ENCODE measurements around the gene LGSN.
"Not testable (repeated sequence)": the region's sequence is repeated elsewhere in the genome, so short reads cannot be mapped to it uniquely, and the experiment has no call there.

Gene LGSN

GRCh38 chr6:63230511-63230910 is 89.3 kb downstream of the LGSN start:
- not testable (repeated sequence) for DNase-seq (ENCODE audit: low spot score)

- not testable (repeated sequence) for DNase-seq (ENCODE audit: low spot score)
Measured at GRCh38 chr6:63230027-63230426, 89.8 kb downstream of the LGSN start.

DNA sequence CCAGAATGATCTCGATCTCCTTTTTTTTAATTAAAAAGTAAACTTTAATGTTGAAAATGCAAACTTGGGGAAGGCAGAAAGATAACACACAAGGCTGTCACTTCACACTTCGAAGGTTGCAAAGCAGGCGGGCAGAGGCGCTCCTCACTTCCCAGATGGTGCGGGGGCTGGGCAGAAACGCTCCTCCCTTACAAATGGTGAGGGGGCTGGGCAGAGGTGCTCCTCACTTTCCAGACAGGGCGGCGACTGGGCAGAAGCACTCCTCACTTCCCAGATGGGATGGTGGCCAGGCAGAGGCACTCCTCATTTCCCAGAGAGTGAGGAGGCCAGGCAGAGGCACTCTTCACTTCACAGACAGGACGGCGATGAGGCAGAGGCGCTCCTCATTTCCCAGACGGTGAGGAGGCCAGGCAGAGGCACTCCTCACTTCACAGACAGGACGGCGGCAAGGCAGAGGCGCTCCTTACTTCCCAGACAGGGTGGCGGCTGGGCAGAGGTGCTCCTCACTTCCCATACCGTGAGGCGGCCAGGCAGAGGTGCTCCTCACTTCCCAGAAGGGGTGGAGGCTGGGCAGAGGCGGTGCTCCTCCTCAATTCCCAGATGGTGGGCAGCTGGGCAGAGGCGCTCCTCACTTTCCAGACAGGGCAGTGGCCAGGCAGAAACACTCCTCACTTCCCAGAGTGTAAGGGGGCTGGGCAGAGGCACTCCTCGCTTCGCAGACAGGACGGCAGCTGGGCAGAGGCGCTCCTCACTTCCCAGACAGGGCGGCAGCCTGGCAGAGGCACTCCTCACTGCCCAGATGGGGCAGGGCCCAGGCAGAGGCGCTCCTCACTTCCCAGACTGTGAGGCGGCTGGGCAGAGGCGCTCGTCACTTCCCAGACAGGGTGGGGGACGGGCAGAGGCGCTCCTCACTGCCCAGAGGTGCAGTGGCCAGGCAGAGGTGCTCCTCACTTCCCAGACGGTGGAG is 91.6 kb downstream of the LGSN start:
- not testable (repeated sequence) for DNase-seq (ENCODE audit: low spot score)

- not testable (repeated sequence) for DNase-seq (ENCODE audit: low spot score)
Measured at GRCh38 chr6:63225987-63226386, 93.8 kb downstream of the LGSN start.

Measured in hematopoietic multipotent progenitor cell treated with erythropoietin and hydrocortisone succinate and interleukin-3 and kit ligand, for 17 days (in vitro differentiated cells).